Activated T-helper 1 cell treated with anti-CD3 and anti-CD28 coated beads, Interleukin-2, amount 50 U/mL, for 16 hours (primary cell): ENCODE measurements around the gene DNMBP.
A peak's percentile ranks its signal among the peaks of the same experiment; 100 is the strongest.
"Not testable (repeated sequence)": the region's sequence is repeated elsewhere in the genome, so short reads cannot be mapped to it uniquely, and the experiment has no call there.

ENCODE experiments used
- DNase-seq, 2 donors: peaks; one replicate each; pipeline ENCODE4 v3.0.0-alpha.2; 2020; ENCODE audit warnings: low read depth in 1 of 2, low spot score in 1 of 2

Gene DNMBP

GRCh38 chr10:99869581-99870122, 140.1 kb downstream of the DNMBP start:
- DNase-seq, result no peak

GRCh38 chr10:99867250-99867649, 142.5 kb downstream of the DNMBP start:
- DNase-seq, result not testable (repeated sequence)

DNA sequence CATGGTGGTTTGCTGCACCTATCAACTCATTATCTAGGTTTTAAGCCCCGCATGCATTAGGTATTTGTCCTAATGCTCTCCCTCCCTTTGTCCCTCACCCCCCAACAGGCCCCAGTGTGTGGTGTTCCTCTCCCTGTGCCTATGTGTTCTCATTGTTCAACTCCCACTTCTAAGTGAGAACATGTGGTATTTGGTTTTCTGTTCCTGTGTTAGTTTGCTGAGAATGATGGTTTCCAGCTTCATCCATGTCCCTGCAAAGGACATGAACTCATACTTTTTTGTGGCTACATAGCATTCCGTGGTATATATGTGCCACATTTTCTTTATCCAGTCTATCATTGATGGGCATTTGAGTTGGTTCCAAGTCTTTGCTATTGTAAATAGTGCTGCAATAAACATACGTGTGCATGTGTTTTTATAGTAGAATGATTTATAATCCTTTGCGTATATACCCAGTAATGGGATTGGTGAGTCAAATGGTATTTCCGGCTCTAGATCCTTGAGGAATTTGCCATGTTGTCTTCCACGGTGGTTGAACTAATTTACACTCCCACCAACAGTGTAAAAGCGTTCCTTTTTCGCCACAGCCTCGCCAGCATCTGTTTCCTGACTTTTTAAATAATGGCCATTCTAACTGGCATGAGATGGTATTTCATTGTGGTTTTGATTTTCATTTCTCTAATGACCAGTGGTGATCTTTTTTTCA, 146.1 kb downstream of the DNMBP start:
- DNase-seq, result not testable (repeated sequence)

GRCh38 chr10:99860466-99860865, 149.3 kb downstream of the DNMBP start:
- DNase-seq, result no peak

GRCh38 chr10:99859585-99859984, 150.2 kb downstream of the DNMBP start:
- no peak for DNase-seq

GRCh38 chr10:99858849-99859248, 150.9 kb downstream of the DNMBP start:
- no peak for DNase-seq

- DNase-seq, result no peak
Measured at GRCh38 chr10:99855479-99856071, 154.2 kb downstream of the DNMBP start.

- DNase-seq, result no peak
Measured at GRCh38 chr10:99854860-99855259, 154.9 kb downstream of the DNMBP start.

- DNase-seq, result no peak
Measured at GRCh38 chr10:99853655-99854054, 156.1 kb downstream of the DNMBP start.

DNA sequence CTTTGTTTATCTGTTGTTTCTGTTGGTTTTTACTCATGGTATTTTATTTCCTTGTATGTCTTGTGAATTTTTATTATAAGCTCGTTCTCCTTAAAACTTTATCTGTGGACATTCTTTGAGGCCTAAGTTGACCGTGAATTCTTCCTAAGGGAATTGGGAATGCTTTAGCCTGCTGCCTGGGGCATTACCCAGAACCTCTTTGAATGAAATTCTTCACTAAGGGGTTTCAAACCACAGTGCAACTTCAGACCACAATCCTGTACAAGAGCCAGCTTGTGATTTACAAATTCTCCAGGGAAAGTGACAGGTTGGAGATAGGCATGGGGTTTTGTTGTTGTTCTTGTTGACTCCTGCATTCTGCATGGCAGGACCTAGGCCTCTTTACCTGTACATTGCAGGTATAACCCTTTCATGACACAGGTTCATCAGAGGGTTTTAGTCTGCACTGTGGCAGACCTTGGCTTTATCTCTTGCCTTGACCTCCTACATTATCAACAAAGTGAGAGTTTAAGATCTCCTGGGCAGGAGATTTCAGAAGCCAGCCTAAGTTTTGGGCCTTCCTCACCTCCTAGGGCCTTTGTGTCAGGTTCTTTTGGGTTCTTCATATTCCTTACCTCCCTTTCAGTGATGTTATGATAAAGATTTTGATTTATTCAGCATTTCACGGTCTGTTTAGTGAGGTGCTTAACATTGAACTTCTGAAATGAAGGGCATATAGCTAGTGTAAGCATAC, 157.1 kb downstream of the DNMBP start:
- no peak for DNase-seq

DNA sequence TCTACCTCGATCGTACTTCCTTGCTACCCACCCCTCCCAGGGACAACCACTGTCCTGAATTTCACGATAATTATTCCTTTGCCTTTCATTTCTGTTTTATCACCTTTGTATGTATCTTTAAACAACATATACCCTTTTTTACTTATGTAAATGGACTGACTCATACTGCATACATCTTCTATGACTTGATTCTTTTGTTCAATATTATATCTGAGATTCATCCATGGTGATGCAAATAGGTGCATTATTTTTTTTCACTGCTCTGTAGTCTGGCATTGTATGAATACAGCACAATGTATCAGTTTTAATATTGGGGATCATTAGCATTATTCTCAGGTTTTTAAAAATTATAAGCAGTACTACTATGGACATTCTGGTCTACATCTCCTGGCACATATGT, 157.9 kb downstream of the DNMBP start:
- no peak for DNase-seq

DNA sequence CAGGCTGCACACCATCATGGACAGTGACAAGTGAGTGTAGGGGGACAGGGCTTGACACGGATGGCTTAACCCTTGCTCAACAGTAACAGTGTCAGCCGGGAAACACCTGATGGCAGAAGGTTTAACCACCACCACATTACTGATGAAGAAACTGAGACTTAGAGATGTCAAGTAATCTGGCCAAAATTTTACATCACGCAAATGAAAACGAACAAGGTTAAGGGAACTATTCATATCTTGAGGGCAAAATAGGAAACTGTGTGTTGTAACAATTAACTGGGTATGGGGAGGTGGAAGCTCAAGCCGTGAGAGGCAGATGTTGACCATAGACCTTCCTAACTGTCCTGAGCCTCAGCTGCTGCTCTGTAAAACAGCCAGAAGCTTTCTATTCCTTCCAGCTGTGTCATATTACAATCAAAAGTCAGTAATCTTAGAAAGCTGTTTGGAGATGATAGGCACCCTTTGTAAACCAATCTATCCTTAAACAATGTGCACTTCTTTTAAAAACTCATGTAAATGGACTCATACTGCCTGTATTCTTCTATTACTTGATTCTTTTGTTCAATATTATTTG, 158.9 kb downstream of the DNMBP start:
- DNase-seq, result no peak

DNA sequence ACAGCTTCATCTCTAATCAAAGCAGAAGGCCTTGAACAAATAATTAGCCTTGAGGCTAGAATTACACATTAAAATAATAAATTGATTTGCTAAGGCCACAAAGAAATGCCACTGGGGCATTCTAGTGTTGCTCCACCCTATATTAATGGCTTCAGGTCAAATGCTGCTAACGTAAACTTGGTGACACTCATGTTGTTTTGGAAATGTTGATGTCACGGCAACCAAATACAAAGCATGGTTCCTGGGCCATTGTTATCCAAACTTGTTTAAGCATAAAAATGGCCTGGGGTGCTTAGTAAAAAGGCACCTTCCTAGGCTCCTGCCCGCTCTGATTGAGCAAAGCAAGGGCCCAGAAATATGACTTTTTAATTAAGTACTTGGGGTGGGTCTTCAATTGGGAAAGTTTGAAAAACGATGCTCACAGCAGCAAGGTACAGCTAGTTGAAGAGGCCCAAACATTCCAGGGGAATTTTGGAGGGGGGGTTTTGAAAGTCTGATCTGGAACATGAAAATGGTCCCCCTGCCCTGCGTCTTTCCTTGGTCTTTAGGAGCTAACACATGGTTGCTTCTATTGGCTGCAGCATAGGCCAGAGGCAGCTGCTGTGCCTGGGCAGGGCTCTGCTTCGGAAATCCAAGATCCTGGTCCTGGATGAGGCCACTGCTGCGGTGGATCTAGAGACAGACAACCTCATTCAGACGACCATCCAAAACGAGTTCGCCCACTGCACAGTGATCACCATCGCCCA, 159.6 kb downstream of the DNMBP start:
- no peak for DNase-seq

DNA sequence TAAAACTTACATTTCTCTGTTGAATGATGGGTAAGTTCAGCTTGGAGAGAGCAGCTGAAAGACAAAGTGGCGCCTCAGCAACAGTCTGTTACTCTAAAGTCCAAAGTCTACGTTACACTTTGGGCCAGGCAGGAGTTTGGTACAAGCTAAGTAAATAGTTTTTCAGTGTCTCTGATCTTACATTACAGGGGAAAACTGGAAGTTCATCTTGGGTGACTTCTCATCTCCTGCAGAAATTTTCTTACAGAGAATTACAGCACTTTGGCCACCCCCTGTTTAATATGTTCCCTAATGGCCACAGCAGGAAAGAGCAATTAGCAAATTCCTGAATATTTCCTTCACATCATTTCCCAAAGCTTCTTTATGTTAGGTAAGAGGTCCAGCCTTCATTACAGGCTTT, 160.2 kb downstream of the DNMBP start:
- DNase-seq, result no peak

GRCh38 chr10:99849057-99849456, 160.7 kb downstream of the DNMBP start:
- no peak for DNase-seq

- peak; percentile 18 to 41 for DNase-seq
Measured at GRCh38 chr10:99845837-99846382, 163.8 kb downstream of the DNMBP start.

GRCh38 chr10:99844433-99844955, 165.3 kb downstream of the DNMBP start:
- no peak for DNase-seq

GRCh38 chr10:99843310-99843709, 166.4 kb downstream of the DNMBP start:
- no peak for DNase-seq

GRCh38 chr10:99841746-99842145, 168.0 kb downstream of the DNMBP start:
- DNase-seq, result no peak

- not testable (repeated sequence) for DNase-seq
Measured at GRCh38 chr10:99840859-99841258, 168.9 kb downstream of the DNMBP start.
